Vagina (tissue), 2 donors: ENCODE measurements around the gene KRTAP10-3.
"Not testable (repeated sequence)": the region's sequence is repeated elsewhere in the genome, so short reads cannot be mapped to it uniquely, and the experiment has no call there.

Experiments
- CTCF ChIP-seq, 3 experiments: fragments of 450-650 bp in 2 of 3; fragments of 200-600 bp in 1 of 3; sonication (generic) in 1 of 3; IDR thresholded peaks; one replicate each; pipeline ENCODE4 v1.5.1; 2017 to 2019; ENCODE audit warnings: antibody characterized with exemption in 3 of 3, mild to moderate bottlenecking in 2 of 3, moderate library complexity in 2 of 3
- POLR2A ChIP-seq, 2 donors: fragments of 450-650 bp; IDR thresholded peaks; one replicate each; pipeline ENCODE4 v1.6.1; 2017; ENCODE audit warnings: antibody characterized with exemption in 2 of 2, mild to moderate bottlenecking in 2 of 2, moderate library complexity in 2 of 2
- POLR2AphosphoS5 ChIP-seq, 2 donors: sonication (generic); formaldehyde crosslinking; IDR thresholded peaks; one replicate each; pipeline ENCODE4 v1.9.0; 2017; ENCODE audit warnings: antibody characterized with exemption in 2 of 2, mild to moderate bottlenecking in 2 of 2, low read depth in 1 of 2; ENCODE audit not compliant: insufficient read depth in 1 of 2

GRCh38 chr21:44550285-44550684, 8.3 kb downstream of the KRTAP10-3 start:
- TF ChIP-seq CTCF (IDR thresholded peaks at IDR 0.05); POLR2A (IDR thresholded peaks at IDR 0.05); POLR2AphosphoS5 (IDR thresholded peaks at IDR 0.05; ENCODE audit: insufficient read depth in 1 of 2, low read depth in 1 of 2): not testable (repeated sequence)
